Calu3 (cell line): ENCODE results near the gene NT5DC2. TPM values are rescaled to one million over a fixed set of nuclear protein-coding genes. Genes with fewer than 3 reads are reported as not detected.

Source experiments
- BruUV-seq: library from RNA; stranded (reverse); fragments of 400-500 nt; replicated peaks from 2 replicates; lab custom pipeline; 2021; lab: Mats Ljungman, UMichigan
- CTCF ChIA-PET: fragments of 300-600 bp; sonication (Branson Sonifier 250); formaldehyde crosslinking; loops from one replicate; lab custom pipeline; 2022; ENCODE audit warnings: antibody characterized with exemption; lab: Charles Lee
- DNase-seq: peaks from one replicate; pipeline ENCODE4 v3.0.0; 2022
- H3K27ac Mint-ChIP-seq: one replicate; pipeline ENCODE4 v1.8.0; 2022; ENCODE audit warnings: mixed read lengths; ENCODE audit not compliant: unreplicated experiment
- H3K27me3 Mint-ChIP-seq: one replicate; pipeline ENCODE4 v1.8.0; 2022; ENCODE audit warnings: mixed read lengths; ENCODE audit not compliant: unreplicated experiment
- H3K36me3 Mint-ChIP-seq: one replicate; pipeline ENCODE4 v1.8.0; 2022; ENCODE audit warnings: mild to moderate bottlenecking, moderate library complexity, mixed read lengths; ENCODE audit not compliant: insufficient read depth, unreplicated experiment
- H3K4me1 Mint-ChIP-seq: one replicate; pipeline ENCODE4 v1.8.0; 2022; ENCODE audit warnings: mild to moderate bottlenecking, low read depth, mixed read lengths; ENCODE audit not compliant: unreplicated experiment
- H3K4me3 Mint-ChIP-seq: one replicate; pipeline ENCODE4 v1.8.0; 2022; ENCODE audit warnings: mild to moderate bottlenecking, low read depth, moderate library complexity, mixed read lengths; ENCODE audit not compliant: unreplicated experiment
- H3K9me3 Mint-ChIP-seq: one replicate; pipeline ENCODE4 v1.8.0; 2022; ENCODE audit warnings: low read depth, mixed read lengths; ENCODE audit not compliant: unreplicated experiment
- CTCF ChIP-seq: fragments of 200-600 bp; IDR thresholded peaks from one replicate; pipeline ENCODE4 v1.8.0; 2022; ENCODE audit warnings: antibody characterized with exemption; ENCODE audit not compliant: unreplicated experiment
- intact Hi-C: fragments of 100-400 bp; cut with micrococcal nuclease; formaldehyde crosslinking; loops from one replicate; pipeline ENCODE4 v1.10.0; 2022; ENCODE audit not compliant: unreplicated experiment
- total RNA-seq: library from RNA; stranded (reverse); gene quantifications from 2 replicates; pipeline ENCODE4 v1.2.3, GENCODE V29; 2022

NT5DC2 gene
- total RNA-seq, 1 experiment from 2014 or later = 146 TPM

- H3K27ac Mint-ChIP-seq = no peak overlapping the region
- no peak overlapping the region for H3K4me3 Mint-ChIP-seq
- peaks cover 61% of the 10 kb centered on the region for H3K36me3 Mint-ChIP-seq
- DNase-seq = no peak
- H3K27me3 Mint-ChIP-seq = no peaks in the 10 kb centered on the region
- intact Hi-C loops = loop anchor here (10.0 kb wide), 1 partner anchor 155 kb away; the partner anchor contains the start of genes GNL3 and PBRM1
- BruUV-seq = no TSS peak
- no peaks in the 10 kb centered on the region for H3K4me1 Mint-ChIP-seq
- no peaks in the 10 kb centered on the region for H3K9me3 Mint-ChIP-seq
- CTCF ChIA-PET = interaction anchor here (0.5 kb wide), 1 partner anchor 32 kb away, joined by 3 read pairs; no protein-coding TSS in a partner anchor
- TF ChIP-seq CTCF = no peak
Observed at GRCh38 chr3:52529376-52530333, 4.0 kb downstream of the NT5DC2 start.

GRCh38 chr3:52528586-52529375 is 4.9 kb downstream of the NT5DC2 start:
- CTCF ChIA-PET = interaction anchor here (0.5 kb wide), 1 partner anchor 33 kb away, joined by 3 read pairs; no protein-coding TSS in a partner anchor
- Mint-ChIP-seq H3K27me3 (no peaks in the 10 kb centered on the region), H3K9me3 (no peaks in the 10 kb centered on the region)

GRCh38 chr3:52527732-52528585 is 5.7 kb downstream of the NT5DC2 start:
- intact Hi-C loops = no loop called here
- Mint-ChIP-seq H3K27me3 (no peaks in the 10 kb centered on the region), H3K9me3 (no peaks in the 10 kb centered on the region), H3K27ac (no peak overlapping the region), H3K4me1 (no peaks in the 10 kb centered on the region), H3K36me3 (peaks cover 61% of the 10 kb centered on the region), H3K4me3 (no peak overlapping the region)
- TF ChIP-seq CTCF = no peak
- BruUV-seq = no TSS peak
- no peak for DNase-seq
- CTCF ChIA-PET = interaction anchor here (0.6 kb wide), 1 partner anchor 11 kb away, joined by 4 read pairs; no protein-coding TSS in a partner anchor

More at GRCh38 chr3:52528586-52529375, 4.9 kb downstream of the NT5DC2 start:
- Mint-ChIP-seq H3K27ac (no peak overlapping the region), H3K4me1 (no peaks in the 10 kb centered on the region), H3K4me3 (no peak overlapping the region), H3K36me3 (peaks cover 58% of the 10 kb centered on the region)
- DNase-seq = no peak
- intact Hi-C loops = no loop called here
- BruUV-seq = no TSS peak
- no peak for TF ChIP-seq CTCF
